Dedifferentiated amniotic fluid mesenchymal stem cell (primary cell): ENCODE data around the gene MT1G.
"Not testable (repeated sequence)": the region's sequence is repeated elsewhere in the genome, so short reads cannot be mapped to it uniquely, and the experiment has no call there.

Experiments used
- DNase-seq: peaks from one replicate; pipeline ENCODE4 v3.0.0-alpha.2; 2016; ENCODE audit errors: extremely low spot score

The MT1G gene

DNA sequence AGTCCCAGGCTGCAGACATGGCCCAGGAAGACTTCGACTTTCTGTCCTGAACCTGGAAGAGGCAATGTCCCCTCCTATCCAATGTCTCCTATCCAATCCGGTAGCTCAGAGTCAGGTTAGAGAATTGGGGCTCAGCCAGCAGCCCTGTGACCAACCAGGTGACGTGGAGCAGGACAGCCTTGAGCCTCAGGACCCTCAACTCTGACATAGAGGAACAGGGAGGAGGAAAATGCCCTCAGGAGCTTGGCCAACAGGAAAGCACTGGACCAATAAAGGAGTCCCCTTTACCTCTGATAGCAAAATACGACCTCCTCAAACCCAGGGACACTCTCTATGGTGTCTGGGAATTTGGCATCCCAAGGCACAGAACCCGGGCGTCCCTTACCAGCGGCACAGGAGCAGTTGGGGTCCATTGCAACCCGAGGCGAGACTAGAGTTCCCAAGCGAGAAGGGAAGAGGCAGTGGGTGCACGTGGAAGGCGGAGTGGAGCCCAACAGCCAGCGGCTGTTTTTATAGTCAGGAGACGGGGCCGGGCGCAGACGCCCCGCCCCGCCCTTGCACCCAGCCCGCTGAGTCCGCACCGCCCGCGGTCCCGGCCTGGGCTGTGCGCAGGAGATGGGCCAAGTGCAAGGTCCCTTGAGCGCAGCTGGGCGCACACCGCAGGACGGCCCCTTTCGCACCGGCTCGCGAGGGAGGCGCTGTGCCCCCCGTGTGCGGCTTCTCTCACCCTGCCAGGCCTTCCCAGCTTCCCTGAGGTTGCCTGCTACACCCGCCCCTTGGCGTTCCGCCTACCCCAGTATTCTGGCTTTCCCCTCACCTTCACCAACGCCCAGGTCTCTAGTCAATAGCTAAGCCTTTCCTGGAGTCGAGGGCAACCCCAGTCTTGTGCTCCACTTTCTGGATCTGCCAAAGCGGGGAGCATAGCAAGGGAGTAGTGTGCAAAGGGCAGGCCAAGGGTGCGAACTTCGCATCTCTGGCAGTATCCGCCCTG, at the start of gene MT1G:
Gene MT1G, minus strand, starts transcription at position 485 of the 991 bp plus-strand sequence. Its CDS starts 72 bp downstream, at position 413.
- DNase-seq, result no peak

DNA sequence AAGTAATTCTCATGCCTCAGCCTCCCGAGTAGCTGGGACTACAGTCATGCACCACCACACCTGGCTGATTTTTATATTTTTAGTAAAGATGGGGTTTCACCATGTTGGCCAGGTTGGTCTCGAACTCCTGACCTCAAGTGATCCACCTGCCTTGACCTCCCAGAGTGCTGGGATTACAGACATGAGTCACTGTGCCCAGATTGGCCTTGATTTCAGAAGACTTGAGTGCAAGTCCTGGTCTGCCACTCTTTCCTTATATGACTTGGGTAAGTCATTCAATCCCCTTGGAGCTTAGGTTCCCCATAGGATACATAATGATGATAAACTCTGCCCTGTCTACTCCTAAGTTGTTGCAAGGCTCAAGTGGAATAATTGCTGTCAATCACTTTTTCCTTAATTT, 49.7 kb upstream of the MT1G start:
- not testable (repeated sequence) for DNase-seq

DNA sequence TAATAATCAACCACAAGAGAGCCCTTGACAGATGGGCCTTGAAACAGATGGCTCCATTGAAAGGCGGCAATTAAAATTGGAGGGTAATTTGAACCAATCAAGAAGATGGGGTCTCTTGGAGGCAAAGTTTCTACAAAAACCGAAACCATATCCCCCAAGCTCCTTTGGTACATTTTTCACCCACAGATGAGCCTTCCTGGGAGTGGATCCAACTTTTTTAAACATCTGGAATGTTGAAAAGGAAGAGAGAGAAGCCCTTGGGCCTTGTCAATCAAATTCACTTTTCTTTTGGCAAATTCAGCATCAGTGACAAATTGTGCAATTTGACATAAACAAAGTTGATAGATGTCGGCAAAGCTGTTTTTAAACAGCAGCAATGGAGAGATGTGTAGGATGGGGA, 48.9 kb upstream of the MT1G start:
- no peak for DNase-seq

DNA sequence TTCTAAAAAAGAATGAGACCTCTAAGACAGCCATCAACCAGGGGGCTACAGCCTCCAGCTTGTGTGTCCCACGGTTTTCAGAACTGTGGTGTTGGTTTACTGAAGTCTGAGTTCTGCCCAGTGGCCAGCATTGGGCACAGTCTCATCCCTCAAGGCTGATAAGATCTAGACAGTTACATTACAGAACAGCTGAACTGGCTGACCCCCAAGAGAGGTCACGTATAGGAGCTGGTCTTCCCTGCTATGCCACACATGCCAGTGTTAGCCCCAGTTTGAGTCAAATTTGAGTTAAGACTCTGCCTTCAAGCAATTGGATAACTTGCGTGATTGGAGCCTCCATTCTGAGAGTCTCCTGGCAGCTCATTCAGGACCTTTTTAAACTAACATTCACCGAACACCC, 47.3 kb upstream of the MT1G start:
- no peak for DNase-seq

DNA sequence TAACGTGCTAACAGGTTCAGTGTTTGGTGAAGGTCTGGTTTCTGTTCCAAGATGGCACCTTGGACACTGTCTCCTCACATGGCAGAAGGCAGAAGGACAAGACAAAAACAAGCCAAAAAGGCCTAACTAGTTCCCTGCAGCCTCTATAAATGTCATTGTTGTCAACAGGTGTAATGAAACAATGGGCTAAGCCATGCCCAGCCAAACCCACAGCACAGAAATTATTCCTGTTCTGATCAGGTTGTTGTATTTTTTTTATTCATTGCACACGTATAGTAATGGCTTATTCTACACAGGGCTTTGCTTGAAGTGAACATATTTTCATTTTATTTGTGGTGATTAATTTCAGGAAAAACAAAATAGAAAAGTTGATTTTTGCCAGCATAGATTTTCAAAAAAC, 45.9 kb upstream of the MT1G start:
- no peak for DNase-seq

DNA sequence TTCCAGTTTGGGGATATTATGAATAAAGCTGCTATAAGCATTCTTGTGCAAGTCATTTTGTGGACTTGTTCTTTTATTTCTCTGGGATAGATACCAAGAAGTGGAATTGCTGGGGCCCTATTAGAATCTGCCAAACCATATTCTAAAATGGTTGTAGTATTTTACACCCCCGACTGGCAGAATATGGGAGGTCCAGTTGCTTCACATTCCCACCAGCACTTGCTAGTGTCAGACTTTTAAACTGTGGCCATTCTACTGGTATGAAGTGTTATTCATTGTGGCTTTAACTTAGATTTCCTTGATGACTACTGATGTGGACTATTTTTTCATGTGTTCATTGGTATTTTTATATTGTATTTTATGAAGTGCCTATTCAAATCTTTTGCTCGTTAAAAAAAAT, 44.0 kb upstream of the MT1G start:
- DNase-seq, result no peak

DNA sequence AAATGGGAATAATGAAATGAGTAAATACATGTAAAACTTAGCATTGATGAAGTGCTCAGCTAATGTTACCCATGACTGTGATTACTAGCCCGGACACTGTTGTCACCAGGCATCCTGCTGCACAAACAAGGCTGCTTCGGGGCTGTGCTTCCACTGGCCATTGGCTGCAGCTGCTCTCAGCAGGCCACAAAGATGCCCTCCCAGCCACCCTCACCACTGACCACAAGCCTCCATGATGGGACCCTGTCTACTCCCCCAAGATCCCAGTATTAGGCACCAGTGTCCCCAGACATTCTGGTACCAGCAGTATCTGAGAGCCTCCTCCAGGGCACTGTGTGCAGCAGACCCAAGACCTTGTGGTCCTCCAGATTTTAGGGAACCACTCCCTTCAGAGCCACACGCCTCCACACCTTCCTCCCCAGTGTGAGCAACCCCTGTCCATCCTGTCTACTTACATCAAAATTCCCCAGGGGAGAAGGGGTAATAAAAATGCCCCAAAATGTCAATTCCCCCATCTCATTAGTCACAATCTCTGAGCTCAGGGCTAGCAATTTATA, 42.4 kb upstream of the MT1G start:
- no peak for DNase-seq

DNA sequence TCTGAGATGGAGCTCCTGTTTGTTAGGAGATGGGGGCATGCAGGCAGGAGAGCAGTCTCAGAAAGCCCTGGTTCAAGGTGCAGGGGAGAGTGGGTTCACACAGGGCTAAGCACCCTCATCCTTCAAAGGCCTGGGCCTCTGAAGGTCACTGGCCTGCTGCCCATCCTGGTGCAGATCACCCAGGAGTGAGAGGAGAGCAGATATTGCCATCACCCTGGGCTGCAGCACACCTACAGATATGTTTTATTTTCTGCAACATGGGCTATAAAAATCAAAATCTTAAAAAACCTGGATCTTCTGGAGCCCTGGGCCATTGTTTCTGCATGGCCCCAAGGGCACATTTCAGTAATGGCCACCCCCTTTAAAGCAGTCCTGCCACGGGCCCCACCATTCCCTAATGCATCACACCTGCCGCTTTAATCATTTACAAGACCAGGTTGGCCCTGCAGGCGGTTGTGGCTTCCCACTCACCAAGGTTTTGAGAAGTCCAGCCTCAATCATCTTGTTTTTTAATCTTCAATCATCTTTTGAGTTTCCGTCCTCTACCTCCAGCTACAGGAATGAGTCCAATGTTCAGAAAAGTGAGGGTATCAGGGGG, 41.7 kb upstream of the MT1G start:
- no peak for DNase-seq

DNA sequence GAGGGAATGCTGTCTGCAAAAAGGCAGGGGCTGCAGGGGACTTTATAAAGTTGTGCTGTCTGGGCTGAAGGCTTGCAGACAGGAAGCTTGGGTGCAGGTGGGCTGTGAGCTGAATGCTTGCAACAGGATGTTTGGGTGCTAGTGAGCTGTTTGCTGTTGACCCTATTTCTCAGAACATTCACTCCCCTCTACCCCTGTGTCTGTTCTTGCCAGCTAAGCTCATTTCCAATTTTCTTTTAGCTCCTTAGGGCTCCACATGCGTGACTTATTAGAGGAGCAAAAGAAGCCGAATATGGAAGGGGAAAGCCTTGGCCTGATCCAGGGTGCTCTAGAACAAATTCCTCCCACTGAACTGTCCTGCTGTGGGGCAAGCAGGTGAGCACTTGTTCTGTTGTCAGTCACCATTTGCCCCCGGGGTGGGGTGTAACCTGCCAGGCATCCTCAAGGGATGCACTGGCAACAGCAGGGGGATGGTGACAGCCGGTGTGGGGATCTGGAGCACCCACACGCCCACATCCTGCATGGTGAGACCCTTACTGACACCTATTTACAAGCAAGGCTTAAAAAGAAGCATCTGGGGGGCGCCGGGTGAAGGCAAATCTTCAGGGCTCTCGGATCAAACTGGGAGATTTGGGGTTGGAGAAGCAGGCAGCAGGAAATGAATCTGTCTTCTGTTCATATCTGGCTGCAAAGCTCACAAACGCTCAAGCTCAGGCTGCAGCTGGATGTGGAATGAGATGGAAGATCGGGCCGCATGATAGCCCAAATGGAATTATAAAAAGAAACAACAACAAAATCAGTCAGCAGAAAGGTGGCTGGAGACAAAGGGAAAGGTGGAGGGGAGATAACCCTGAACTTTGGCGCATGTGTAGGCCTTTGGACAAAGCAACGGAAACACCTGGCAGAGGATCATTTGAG, 40.9 kb upstream of the MT1G start:
- DNase-seq, result no peak

DNA sequence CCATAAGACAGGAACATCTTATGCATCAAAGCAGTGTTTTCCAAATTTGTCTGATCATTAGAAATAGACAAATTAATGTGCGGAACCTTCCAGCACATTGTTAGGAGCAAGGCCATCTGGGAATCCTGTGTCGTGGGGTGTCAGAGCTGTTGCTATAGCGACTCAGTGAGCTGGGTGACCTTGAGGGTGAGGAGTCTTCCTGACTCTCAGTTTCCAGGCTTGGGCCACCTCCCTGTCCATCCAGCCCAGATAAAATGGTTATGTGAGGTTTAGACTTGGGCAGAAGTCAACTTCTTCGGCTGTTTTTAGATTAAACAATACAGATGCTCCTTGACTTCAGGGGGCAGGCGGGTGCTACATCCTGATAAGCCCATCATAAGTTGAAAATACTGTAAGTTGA, 35.0 kb upstream of the MT1G start:
- DNase-seq, result no peak

DNA sequence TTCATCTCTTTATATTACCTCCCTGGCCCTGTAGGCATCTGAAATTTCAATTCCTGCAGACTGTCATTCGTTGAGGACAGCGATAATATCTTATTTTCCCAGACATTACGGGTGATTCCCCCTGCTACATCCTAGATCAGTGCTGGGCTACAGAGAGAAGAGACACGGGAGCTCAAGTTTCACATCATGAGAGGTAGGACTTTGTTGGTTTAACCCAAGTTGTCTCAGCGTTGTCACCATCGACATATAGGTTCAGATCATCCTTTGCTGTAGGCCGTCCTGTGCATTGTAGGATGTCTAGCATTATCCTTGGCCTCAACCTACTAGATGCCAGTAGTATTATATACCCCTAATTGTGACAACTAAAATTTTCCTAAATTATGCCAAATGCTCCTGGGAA, 33.7 kb upstream of the MT1G start:
- no peak for DNase-seq

DNA sequence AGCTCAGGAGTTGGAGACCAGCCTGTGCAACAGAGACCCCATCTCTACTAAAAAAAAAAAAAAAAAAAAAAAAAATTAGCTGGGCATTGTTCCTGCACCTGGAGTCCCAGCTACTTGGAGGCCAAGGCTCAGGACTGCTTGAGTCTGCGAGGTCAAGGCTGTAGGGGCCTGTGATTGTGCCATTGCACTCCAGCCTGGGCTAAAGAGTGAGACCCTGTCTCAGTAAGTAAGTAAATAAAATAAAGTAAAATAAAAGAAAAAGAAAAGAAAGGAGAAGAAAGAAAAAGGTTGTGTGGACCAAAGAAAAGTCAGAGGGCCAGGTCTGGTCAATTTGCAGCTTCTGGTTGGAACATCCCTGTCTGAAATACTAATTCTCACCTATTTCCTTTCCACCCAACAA, 32.8 kb upstream of the MT1G start:
- DNase-seq, result no peak

DNA sequence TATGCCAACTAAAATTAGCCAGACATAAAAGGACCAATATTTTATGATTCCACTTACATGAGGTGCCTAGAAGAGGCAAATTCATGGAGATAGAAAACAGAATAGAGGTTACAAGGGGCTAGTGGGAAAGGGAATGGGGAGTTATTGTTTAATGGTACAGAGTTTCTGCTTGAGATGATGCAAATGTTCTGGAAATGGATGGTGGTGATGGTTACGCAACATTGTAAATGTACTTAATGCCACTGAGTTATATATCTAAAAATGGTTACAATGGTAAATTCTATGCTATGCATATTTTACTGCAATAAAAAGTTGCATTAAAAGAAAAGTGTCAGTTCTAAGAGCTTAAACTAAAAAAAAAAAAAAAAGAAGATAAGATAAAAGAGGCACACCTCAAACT, 32.3 kb upstream of the MT1G start:
- DNase-seq, result no peak

DNA sequence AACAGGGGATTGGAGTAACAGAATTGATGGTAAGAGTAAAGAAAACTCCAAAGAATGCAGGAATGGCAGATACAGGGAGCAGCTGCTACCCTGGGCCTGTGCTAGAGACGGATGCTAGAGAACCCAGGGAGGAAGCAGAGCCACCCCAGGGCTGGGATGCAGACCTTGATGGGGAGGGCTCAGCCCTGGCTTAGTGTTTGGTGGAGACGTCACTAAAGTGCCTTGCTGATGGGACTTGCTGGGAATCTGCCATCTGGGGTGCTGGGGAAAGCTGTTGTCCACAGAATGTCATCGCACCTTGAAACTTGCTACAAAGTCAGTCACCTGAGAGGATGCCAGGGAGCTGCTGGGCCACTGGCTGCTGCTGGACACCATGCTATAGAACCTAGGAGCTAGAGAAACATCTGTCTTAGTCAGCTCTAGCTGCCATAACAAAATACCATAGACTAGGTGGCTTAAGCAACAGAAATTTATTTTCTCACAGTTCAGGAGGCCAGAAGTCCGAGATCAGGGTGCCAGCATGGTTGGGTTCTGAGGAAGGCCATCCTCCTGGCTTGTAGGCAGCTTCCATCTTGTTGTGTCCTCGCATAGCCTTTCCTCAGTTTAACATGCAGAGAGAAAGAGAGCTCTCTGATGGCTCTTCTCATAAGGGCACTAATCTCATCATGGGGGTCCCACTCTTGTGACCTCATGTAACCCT, 29.7 kb upstream of the MT1G start:
- no peak for DNase-seq

DNA sequence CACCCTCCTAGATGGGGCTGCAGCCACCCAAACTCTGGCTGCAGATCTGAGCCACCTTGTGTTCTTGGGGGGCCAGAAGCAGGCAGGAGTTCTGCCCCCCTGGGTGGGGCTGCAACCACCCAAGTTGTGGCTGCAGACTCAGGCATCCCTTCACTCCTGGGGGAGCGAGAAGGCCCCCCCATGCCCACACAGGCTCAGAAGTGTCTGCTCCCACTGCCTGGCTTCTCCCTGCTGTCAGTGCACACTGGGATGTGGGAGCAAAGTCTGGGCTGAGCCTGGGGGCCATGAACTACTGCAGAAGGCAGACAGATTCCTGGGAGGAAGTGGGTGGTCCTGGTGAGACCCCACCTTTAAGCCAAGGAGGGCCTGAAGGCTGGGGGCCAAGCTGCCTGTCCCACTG, 27.4 kb upstream of the MT1G start:
- no peak for DNase-seq

DNA sequence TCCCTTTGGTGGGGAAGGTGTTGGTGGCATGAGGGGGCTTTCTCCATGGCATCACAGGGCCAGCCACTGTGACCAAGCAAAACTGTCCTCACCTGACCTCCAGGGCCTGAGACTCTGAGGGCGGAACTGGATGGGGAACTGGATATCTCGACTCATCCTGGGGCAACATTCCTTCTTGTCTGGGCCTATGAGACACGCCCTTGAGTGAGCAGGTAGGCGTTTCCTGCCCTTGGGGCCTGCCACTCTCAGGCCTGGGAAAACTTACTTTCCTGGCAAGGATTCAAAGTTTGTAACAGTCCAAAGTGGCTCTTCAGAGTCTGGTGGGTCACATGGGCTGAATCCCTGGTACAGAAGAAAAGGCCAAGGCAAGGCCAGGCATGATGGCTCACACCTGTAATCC, 24.0 kb upstream of the MT1G start:
- DNase-seq, result no peak

DNA sequence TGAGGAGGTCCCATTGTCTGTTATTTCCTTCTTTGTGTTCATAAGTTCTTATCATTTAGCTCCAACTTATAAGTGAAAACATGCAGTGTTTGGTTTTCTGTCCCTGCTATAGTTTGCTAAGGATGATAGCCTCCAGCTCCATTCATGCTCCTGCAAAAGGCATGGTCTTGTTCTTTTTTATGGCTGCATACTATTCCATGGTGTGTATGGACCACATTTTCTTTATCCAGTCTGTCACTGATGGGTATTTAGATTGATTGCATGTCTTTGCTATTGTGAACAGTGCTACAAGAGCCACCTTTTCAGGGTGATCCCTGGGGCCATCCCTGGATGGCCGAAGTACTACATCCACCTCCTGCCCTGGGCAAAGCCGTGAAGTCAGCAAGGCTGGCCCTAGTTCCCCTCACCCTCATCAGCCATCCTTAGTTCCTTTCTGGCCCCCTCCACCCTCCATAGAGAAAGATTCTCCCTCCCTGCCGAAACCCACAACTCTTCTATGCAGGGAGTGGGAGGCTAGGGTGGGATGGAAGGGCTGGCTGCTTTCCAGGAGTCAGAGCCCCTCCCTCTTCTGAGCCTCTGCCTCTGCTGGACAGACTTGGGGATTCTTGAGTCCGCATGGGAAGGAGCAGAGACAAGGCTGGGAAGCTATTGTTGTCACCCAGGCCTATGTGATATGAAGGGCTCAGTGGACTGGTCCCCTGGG, 22.7 kb upstream of the MT1G start:
- no peak for DNase-seq

DNA sequence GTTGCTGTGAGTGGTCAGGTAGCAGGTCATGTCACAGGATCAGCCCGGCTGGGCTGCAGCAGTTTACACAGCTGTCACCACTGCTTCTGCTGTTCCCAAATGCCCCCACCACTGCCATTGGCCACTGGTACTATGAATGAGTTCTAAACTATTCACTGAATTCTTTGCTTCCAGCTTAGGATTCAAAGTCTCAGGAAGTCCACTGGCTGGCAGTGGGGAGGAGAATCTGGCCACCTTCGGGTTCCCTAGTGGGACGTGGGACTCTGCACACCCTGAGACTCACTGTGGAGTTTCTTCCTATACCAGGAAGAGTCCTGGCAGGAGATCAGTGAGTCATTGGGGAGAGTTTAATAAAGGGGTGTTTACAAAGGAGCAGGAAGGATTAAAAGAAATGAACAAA, 21.3 kb upstream of the MT1G start:
- DNase-seq, result no peak

DNA sequence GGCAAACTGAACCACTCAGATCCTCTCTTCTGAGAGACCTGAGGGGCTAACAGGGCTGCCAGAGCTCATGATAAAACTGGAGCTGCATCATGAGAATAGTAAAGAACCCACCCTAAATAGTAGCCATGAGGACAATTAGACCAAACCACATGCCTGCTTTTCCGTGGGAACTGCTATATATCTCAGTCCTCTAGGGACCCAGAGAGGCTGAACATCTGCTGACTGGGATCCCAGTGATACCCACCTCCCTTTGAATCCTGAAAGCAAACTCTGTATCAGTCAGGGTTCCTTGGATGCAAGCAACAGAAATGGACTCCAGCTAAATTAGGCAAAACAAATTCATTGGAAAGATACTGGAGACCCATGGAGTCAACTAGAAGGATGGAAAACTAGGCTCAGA, 20.9 kb upstream of the MT1G start:
- no peak for DNase-seq

DNA sequence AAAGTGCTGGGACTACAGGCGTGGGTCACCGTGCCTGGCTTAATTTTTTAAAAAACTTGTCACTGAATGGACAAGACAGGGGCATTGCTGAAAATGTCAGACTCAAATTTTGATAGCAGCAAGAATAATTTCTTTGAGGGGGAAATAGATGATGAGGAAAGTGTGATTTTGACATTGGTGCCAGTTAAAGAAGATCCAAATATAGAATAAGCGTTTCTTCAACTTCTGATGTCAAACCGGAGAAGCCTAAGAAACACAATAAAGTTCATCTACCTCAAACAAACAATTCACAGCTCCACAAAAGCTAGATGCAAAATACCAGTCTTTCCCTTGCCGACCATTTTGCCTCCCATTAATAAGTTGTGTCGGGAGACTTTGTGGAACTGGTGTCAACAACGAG, 18.9 kb upstream of the MT1G start:
- DNase-seq, result no peak
